Liver (tissue), 9 donors: ENCODE measurements around the gene LOXHD1. TPM values are rescaled to one million over a fixed set of nuclear protein-coding genes. Genes with fewer than 3 reads are reported as not detected.

Experiments
- DNase-seq: peaks from one replicate; pipeline ENCODE4 v3.0.0-alpha.2; 2017; ENCODE audit warnings: low spot score
- H3K27ac ChIP-seq, 2 donors: one replicate each; pipeline ENCODE4 v1.7.0; 2013; ENCODE audit warnings: inconsistent platforms in 2 of 2, low read length in 2 of 2, control low read depth in 1 of 2, low read depth in 1 of 2, mild to moderate bottlenecking in 1 of 2
- H3K27me3 ChIP-seq, 4 donors: one replicate each; pipeline versions ENCODE4 v1.6.1 to v1.7.0; 2013; ENCODE audit warnings: low read length in 3 of 4, inconsistent platforms in 1 of 4, mild to moderate bottlenecking in 1 of 4, moderate library complexity in 1 of 4; ENCODE audit not compliant: control insufficient read depth in 4 of 4, insufficient read depth in 4 of 4
- H3K36me3 ChIP-seq, 4 donors: one replicate each; pipeline versions ENCODE4 v1.6.1 to v1.7.0; 2013; ENCODE audit warnings: low read length in 3 of 4, mild to moderate bottlenecking in 3 of 4, low read depth in 1 of 4, moderate library complexity in 1 of 4; ENCODE audit not compliant: control insufficient read depth in 4 of 4, insufficient read depth in 3 of 4
- H3K4me1 ChIP-seq, 4 donors: one replicate each; pipeline versions ENCODE4 v1.6.1 to v1.7.0; 2013; ENCODE audit warnings: low read length in 3 of 4, mild to moderate bottlenecking in 3 of 4, moderate library complexity in 1 of 4; ENCODE audit not compliant: control insufficient read depth in 4 of 4, insufficient read depth in 4 of 4
- H3K4me3 ChIP-seq, 3 donors: one replicate each; pipeline versions ENCODE4 v1.6.1 to v1.7.0; 2013; ENCODE audit warnings: low read length in 3 of 3, control low read depth in 1 of 3, low read depth in 1 of 3, mild to moderate bottlenecking in 1 of 3
- H3K9ac ChIP-seq, 2 donors: one replicate each; pipeline ENCODE4 v1.7.0; 2013; ENCODE audit warnings: low read length in 2 of 2, mild to moderate bottlenecking in 2 of 2, moderate library complexity in 2 of 2, control low read depth in 1 of 2, low read depth in 1 of 2
- H3K9me3 ChIP-seq, 4 donors: one replicate each; pipeline versions ENCODE4 v1.6.1 to v1.7.0; 2013; ENCODE audit warnings: low read length in 3 of 4; ENCODE audit not compliant: control insufficient read depth in 4 of 4
- ATF3 ChIP-seq: IDR thresholded peaks from 2 replicates; pipeline ENCODE4 v1.6.1; 2016; ENCODE audit warnings: antibody characterized with exemption
- CTCF ChIP-seq: fragments of 150-350 bp; IDR thresholded peaks from 2 replicates; pipeline ENCODE4 v1.5.1; 2017; ENCODE audit warnings: improper control_type of control experiment, low read depth, low read length; ENCODE audit not compliant: missing input control
- EGR1 ChIP-seq, 2 donors: IDR thresholded peaks; 2 replicates each; pipeline ENCODE4 v1.6.1; 2016 to 2018; ENCODE audit warnings: antibody characterized with exemption in 2 of 2, low read depth in 2 of 2
- FOXA1 ChIP-seq: IDR thresholded peaks from 2 replicates; pipeline ENCODE4 v1.6.1; 2016; ENCODE audit warnings: antibody characterized with exemption
- FOXA2 ChIP-seq: IDR thresholded peaks from 2 replicates; pipeline ENCODE4 v1.6.1; 2016; ENCODE audit warnings: antibody characterized with exemption
- GABPA ChIP-seq, 2 donors: IDR thresholded peaks in 1 of 2; conservative IDR thresholded peaks in 1 of 2; 2 replicates each; pipeline ENCODE4 v1.6.1; 2016; ENCODE audit warnings: antibody characterized with exemption in 2 of 2, mild to moderate bottlenecking in 1 of 2, moderate library complexity in 1 of 2
- HNF4A ChIP-seq, 2 donors: conservative IDR thresholded peaks; 2 replicates each; pipeline ENCODE4 v1.6.1; 2016; ENCODE audit warnings: antibody characterized with exemption in 2 of 2, mild to moderate bottlenecking in 2 of 2
- HNF4G ChIP-seq: IDR thresholded peaks from 2 replicates; pipeline ENCODE4 v1.6.1; 2016; ENCODE audit warnings: antibody characterized with exemption
- JUND ChIP-seq, 2 donors: IDR thresholded peaks; 2 replicates each; pipeline ENCODE4 v1.6.1; 2016; ENCODE audit warnings: antibody characterized with exemption in 2 of 2
- NR2F2 ChIP-seq: IDR thresholded peaks from 2 replicates; pipeline ENCODE4 v1.6.1; 2016; ENCODE audit warnings: antibody characterized with exemption
- RAD21 ChIP-seq, 2 donors: IDR thresholded peaks; 2 replicates each; pipeline ENCODE4 v1.6.1; 2016; ENCODE audit warnings: antibody characterized with exemption in 2 of 2, mild to moderate bottlenecking in 2 of 2
- REST ChIP-seq: IDR thresholded peaks from 2 replicates; pipeline ENCODE4 v1.6.1; 2016; ENCODE audit warnings: antibody characterized with exemption, mild to moderate bottlenecking
- RXRA ChIP-seq, 2 donors: IDR thresholded peaks; 2 replicates each; pipeline ENCODE4 v1.6.1; 2017 to 2018; ENCODE audit warnings: antibody characterized with exemption in 2 of 2, mild to moderate bottlenecking in 1 of 2
- SP1 ChIP-seq: IDR thresholded peaks from 2 replicates; pipeline ENCODE4 v1.6.1; 2018; ENCODE audit warnings: antibody characterized with exemption, mild to moderate bottlenecking
- TAF1 ChIP-seq: conservative IDR thresholded peaks from 2 replicates; pipeline ENCODE4 v1.6.1; 2016; ENCODE audit warnings: antibody characterized with exemption, mild to moderate bottlenecking
- YY1 ChIP-seq: IDR thresholded peaks from 2 replicates; pipeline ENCODE4 v1.6.1; 2016; ENCODE audit warnings: antibody characterized with exemption, mild to moderate bottlenecking
- ZBTB33 ChIP-seq: IDR thresholded peaks from 2 replicates; pipeline ENCODE4 v1.6.1; 2016; ENCODE audit warnings: antibody characterized with exemption
- WGBS: extraction: QIAGEN DNeasy Blood & Tissue Kit; methylation state at CpG from one replicate; pipeline ENCODE4 v1.1.7; 2013; 5-methylcytosine and 5-hydroxymethylcytosine counted together
- polyA plus RNA-seq, 2 donors: library from polyadenylated mRNA; stranded (reverse) in 1 of 2; unstranded in 1 of 2; fragments of 200-250 nt in 1 of 2; fragments of >200 nt in 1 of 2; fragmentation: Nextera tagmentation in 1 of 2; extraction: Ambion mirVana in 1 of 2; gene quantifications; one replicate each; pipeline versions ENCODE4 v1.2.1 to v1.2.3, GENCODE V29; 2013 to 2015
- total RNA-seq, 2 donors: library from RNA; depleted of rRNA; stranded (reverse); fragments of >200 nt; gene quantifications; one replicate each; pipeline ENCODE4 v1.2.3, GENCODE V29; 2014
- TF ChIP-seq, protein P1 (sequence below): IDR thresholded peaks from 2 replicates; pipeline ENCODE4 v1.6.1; 2016; ENCODE audit warnings: antibody characterized with exemption
- donor health status: healthy.
- donor health status: healthy.
- donor health status: healthy.
- donor health status: healthy.
- donor health status: healthy.

LOXHD1 gene
- total and polyA plus RNA-seq, 4 donors, result 0.09 to 0.25 TPM; not detected in 2

- Histone ChIP-seq H3K27me3 (no peaks in the 10 kb centered on the region), H3K27ac (no peak overlapping the region), H3K9ac (no peak overlapping the region), H3K9me3 (no peaks in the 10 kb centered on the region), H3K4me3 (no peak overlapping the region), H3K4me1 (no peaks in the 10 kb centered on the region), H3K36me3 (no peaks in the 10 kb centered on the region)
- WGBS, result 81% methylated on average over 10 of the region's 10 CpGs
- DNase-seq, result no peak
- TF ChIP-seq TAF1 (no peak), CTCF (no peak), ZBTB33 (no peak), NR2F2 (no peak), RXRA (IDR thresholded peaks at IDR 0.05) (no peak), ATF3 (no peak), JUND (IDR thresholded peaks at IDR 0.05) (no peak), SP1 (no peak), EGR1 (IDR thresholded peaks at IDR 0.05; ENCODE audit: low read depth in 2 of 2) (no peak), RAD21 (IDR thresholded peaks at IDR 0.05) (no peak), HNF4A (conservative IDR thresholded peaks at IDR 0.05) (no peak), HNF4G (no peak), YY1 (no peak), GABPA (IDR thresholded peaks at IDR 0.05 in 1 of 2, conservative IDR thresholded peaks at IDR 0.05 in 1 of 2) (no peak)
- TF ChIP-seq, protein P1, sequence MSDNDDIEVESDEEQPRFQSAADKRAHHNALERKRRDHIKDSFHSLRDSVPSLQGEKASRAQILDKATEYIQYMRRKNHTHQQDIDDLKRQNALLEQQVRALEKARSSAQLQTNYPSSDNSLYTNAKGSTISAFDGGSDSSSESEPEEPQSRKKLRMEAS, result no peak
Measured at GRCh38 chr18:46566111-46566510, 90.9 kb downstream of the LOXHD1 start.

DNA sequence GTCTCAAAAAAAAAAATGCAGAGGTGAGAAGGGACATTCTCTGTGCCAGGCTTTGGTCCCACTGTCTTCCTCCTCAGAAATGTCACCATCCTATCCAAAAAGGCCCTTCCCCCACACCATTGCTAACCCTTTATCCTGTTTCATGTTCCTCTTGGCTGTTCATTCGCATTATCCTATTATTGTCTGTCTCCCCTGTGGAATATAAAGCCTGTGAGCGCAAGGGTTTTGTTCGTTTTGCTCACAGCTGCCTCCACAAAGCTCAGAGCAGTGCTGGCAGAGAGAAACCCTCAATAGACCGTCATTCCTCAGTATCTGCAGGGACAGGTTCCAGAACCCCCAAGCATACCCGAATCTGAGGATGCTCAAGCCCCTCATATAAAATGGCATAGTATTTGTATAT, 91.8 kb downstream of the LOXHD1 start:
- no peaks in the 10 kb centered on the region for H3K36me3 ChIP-seq
- no peak for DNase-seq

More for the DNA sequence above, 91.8 kb downstream of the LOXHD1 start:
- no peak overlapping the region for H3K4me3 ChIP-seq
- WGBS, result 73% methylated on average over 5 of the region's 5 CpGs
- H3K4me1 ChIP-seq, result no peaks in the 10 kb centered on the region
- H3K27ac ChIP-seq, result no peak overlapping the region
- H3K9me3 ChIP-seq, result no peaks in the 10 kb centered on the region
- no peak for TF ChIP-seq FOXA1
- TF ChIP-seq, protein P1, result no peak
- TF ChIP-seq EGR1 (IDR thresholded peaks at IDR 0.05; ENCODE audit: low read depth in 2 of 2), result no peak
- TF ChIP-seq GABPA (IDR thresholded peaks at IDR 0.05 in 1 of 2, conservative IDR thresholded peaks at IDR 0.05 in 1 of 2), result no peak
- no peak for TF ChIP-seq HNF4G
- no peak for TF ChIP-seq RXRA (IDR thresholded peaks at IDR 0.05)
- TF ChIP-seq YY1, result no peak
- TF ChIP-seq RAD21 (IDR thresholded peaks at IDR 0.05), result no peak
- no peak for TF ChIP-seq HNF4A (conservative IDR thresholded peaks at IDR 0.05)
- TF ChIP-seq SP1, result no peak
- no peak for TF ChIP-seq JUND (IDR thresholded peaks at IDR 0.05)
- no peak for TF ChIP-seq NR2F2
- no peak for TF ChIP-seq ZBTB33
- no peak for TF ChIP-seq CTCF
- no peak for TF ChIP-seq FOXA2
- TF ChIP-seq TAF1, result no peak
- no peak for TF ChIP-seq REST
- no peak for TF ChIP-seq ATF3
- H3K27me3 ChIP-seq, result no peaks in the 10 kb centered on the region
- no peak overlapping the region for H3K9ac ChIP-seq
